BJ (cell line): ENCODE data around the gene FSTL4. TPM values are rescaled to one million over a fixed set of nuclear protein-coding genes. Genes with fewer than 3 reads are reported as not detected.
"Not testable (repeated sequence)": the region's sequence is repeated elsewhere in the genome, so short reads cannot be mapped to it uniquely, and the experiment has no call there.

Experiments
- CTCF ChIA-PET: fragments of 350-600 bp; formaldehyde crosslinking; extraction: SDS; loops from one replicate; lab custom pipeline; 2021; ENCODE audit warnings: antibody characterized with exemption, inconsistent platforms; lab: Yijun Ruan, JAX
- POLR2A ChIA-PET: fragments of 300-600 bp; sonication (Branson Sonifier 250); formaldehyde crosslinking; extraction: SDS; loops from one replicate; lab custom pipeline; 2021; ENCODE audit warnings: antibody characterized with exemption; lab: Charles Lee
- DNase-seq: peaks from one replicate; pipeline ENCODE4 v3.0.0-alpha.2; 2011; ENCODE audit warnings: low read depth
- H3K27me3 ChIP-seq: 2 replicates; pipeline ENCODE4 v1.6.0; 2011; ENCODE audit warnings: low read length; ENCODE audit not compliant: control insufficient read depth, insufficient read depth
- H3K36me3 ChIP-seq: 2 replicates; pipeline ENCODE4 v1.5.1; 2011; ENCODE audit warnings: low read length; ENCODE audit not compliant: control insufficient read depth, insufficient read depth
- H3K4me3 ChIP-seq: 2 replicates; pipeline ENCODE4 v1.5.1; 2011; ENCODE audit warnings: low read depth, mild to moderate bottlenecking, control low read depth, low read length
- polyA plus RNA-seq: library from polyadenylated mRNA; depleted of rRNA; stranded (reverse); fragments of >200 nt; gene quantifications from 2 replicates; pipeline ENCODE4 v1.2.3, GENCODE V29; 2011
- TF ChIP-seq, protein P1 (sequence below): IDR thresholded peaks from 2 replicates; pipeline ENCODE4 v1.5.1; 2011; ENCODE audit warnings: low read depth, mild to moderate bottlenecking, control low read depth, inconsistent platforms, low read length, moderate library complexity; ENCODE audit not compliant: insufficient read depth

FSTL4 gene
- polyA plus RNA-seq, 1 experiment, result not detected

DNA sequence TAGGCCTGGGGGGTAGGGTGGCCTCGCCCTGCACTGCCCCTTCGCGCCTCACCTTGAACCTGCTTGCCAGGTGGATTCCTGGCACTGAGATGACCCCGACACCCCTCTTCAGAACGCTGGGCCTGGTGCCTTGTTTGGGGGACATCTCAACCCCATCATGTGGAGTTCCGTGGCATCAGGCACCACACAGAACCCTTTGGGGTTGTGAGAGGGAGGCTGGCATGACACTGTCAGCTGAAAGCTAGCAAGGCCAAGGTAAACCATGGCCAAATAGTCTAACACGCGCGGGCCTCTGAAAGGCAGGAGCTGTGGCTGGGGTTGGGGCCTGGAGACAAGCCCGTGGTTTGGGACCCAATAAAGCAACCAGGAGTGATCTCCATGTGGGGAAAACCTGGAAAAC lies 163.2 kb downstream of the FSTL4 start:
- ChIA-PET CTCF (no interaction called here), POLR2A (no interaction called here)
- no peaks in the 10 kb centered on the region; the same call in 1 of the 2 replicates for H3K27me3 ChIP-seq
- no peak overlapping the region for H3K4me3 ChIP-seq
- no peak for DNase-seq
- H3K36me3 ChIP-seq, result no peaks in the 10 kb centered on the region
- TF ChIP-seq, protein P1, sequence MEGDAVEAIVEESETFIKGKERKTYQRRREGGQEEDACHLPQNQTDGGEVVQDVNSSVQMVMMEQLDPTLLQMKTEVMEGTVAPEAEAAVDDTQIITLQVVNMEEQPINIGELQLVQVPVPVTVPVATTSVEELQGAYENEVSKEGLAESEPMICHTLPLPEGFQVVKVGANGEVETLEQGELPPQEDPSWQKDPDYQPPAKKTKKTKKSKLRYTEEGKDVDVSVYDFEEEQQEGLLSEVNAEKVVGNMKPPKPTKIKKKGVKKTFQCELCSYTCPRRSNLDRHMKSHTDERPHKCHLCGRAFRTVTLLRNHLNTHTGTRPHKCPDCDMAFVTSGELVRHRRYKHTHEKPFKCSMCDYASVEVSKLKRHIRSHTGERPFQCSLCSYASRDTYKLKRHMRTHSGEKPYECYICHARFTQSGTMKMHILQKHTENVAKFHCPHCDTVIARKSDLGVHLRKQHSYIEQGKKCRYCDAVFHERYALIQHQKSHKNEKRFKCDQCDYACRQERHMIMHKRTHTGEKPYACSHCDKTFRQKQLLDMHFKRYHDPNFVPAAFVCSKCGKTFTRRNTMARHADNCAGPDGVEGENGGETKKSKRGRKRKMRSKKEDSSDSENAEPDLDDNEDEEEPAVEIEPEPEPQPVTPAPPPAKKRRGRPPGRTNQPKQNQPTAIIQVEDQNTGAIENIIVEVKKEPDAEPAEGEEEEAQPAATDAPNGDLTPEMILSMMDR, result no peak

DNA sequence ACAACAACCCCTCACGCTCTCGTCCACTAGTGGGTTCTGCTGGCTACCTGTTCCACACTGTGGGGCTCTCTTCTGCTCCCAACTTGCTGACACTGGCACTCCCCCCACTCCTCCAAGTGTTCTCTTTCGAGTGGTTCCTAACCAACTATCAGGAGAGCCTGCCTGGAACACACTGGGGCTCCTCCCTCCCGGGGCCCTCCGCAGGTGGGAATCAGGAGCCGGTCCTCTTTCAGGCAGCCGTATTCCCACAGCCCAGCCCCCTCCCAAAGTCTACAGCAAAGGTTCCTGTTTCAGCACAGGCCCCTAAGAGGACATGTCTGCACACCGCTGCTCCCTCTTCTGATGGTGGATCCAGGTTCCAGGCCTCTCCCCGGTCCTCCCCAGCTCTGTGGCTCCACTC lies 165.9 kb downstream of the FSTL4 start:
- TF ChIP-seq, protein P1, result no peak
- H3K4me3 ChIP-seq, result no peak overlapping the region
- no peak for DNase-seq
- H3K27me3 ChIP-seq, result no peaks in the 10 kb centered on the region; the same call in 1 of the 2 replicates
- ChIA-PET CTCF (no interaction called here), POLR2A (no interaction called here)
- no peaks in the 10 kb centered on the region for H3K36me3 ChIP-seq

DNA sequence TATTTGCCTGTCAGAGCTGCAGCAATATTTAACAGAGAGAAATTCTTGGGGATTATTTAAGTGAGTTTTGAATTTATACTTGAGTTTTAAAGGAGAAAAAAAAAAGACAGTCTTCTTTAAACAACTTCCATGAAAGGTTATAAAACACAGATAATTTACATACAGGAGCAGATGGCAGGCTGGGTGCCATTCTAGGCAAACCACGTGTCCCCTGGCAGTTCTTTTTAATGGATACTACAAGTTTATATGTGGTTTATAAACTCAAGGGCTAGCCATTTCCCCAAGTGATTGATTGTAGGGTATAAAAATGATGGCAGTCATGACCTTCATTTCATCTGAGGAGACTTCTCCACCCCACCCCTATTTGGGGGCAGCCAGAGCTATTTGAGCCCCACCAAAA lies 166.6 kb downstream of the FSTL4 start:
- Histone ChIP-seq H3K4me3 (no peak overlapping the region), H3K27me3 (no peaks in the 10 kb centered on the region; the same call in 1 of the 2 replicates), H3K36me3 (no peaks in the 10 kb centered on the region)
- POLR2A ChIA-PET, result no interaction called here
- no peak for DNase-seq
- CTCF ChIA-PET, result no interaction called here
- TF ChIP-seq, protein P1, result no peak

DNA sequence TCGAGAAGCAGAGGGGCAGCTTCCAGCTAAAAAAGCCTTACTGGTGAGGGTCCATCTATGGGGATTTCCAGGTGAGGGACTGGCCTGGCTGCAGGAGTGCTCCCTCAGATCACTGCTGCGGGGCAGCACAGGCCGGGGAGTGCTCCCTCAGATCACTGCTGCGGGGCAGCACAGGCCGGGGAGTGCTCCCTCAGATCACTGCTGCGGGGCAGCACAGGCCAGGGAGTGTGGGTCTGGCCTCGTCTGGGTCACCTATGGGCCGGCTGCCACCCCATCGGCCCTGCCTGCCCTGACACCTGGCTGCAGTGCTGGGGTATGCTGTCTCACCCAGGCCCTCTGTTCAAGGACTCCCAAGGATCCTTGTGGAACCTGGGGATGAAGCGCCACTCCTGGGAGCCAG lies 167.1 kb downstream of the FSTL4 start:
- H3K27me3 ChIP-seq, POLR2A ChIA-PET, H3K4me3 ChIP-seq, H3K36me3 ChIP-seq, CTCF ChIA-PET, DNase-seq: not testable (repeated sequence)

DNA sequence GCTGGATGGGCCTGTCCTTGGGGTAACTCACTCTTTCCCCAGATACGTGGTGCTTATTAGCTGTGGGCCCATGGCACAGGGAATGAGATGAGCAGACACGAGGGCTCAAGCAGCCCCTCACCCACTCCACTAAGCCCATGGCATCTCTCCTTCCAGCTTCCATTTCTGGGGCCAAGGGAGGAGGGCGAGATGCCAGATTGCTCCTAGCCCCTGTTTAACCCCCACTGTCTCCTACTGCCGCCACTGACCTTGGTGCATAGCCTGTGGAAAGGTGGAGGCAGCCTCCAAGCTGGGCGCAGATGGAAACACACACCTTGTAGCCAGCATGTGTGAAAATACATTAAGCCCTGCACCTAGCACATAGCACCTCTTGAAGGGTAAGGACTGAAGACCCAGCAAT lies 167.6 kb downstream of the FSTL4 start:
- CTCF ChIA-PET, result interaction anchor here (1.1 kb wide), 1 partner anchor 24 kb away, joined by 3 read pairs; no protein-coding TSS in a partner anchor
- DNase-seq, result no peak
- TF ChIP-seq, protein P1, result no peak

DNA sequence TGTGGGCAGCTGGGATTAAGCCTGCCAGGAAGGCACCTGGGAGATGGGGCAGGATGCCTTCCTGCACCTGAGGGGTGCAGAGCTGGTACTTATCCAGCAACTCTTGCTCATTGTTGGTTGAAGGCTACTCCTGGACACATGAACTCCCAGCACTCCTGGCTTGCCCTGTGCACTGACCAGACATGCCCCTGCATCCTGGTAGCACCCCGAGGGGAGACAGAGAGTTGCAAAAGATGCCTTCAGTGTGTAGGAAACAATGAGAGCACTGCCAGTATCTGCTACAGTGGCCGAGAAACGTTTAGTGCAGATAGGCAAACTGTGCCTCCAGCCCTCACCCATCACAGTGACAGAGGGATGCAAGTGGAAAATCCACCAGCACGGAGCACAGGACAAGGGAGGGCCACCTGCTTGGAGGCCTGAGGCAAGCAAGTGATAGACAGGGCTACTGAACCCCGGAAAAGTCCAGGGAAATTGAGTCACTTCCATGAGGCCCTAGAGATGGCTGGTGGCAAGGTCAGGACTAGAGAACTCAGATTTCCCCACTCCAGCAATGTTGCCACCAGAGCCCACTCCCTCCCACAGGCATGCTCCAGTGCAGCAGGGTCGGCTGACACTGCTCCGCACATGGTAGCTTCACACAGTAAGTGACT lies 171.1 kb downstream of the FSTL4 start:
- Histone ChIP-seq H3K27me3 (no peaks in the 10 kb centered on the region), H3K36me3 (no peaks in the 10 kb centered on the region), H3K4me3 (no peak overlapping the region)
- DNase-seq, result no peak
- CTCF ChIA-PET, result interaction anchor here (1.6 kb wide), 1 partner anchor 18 kb away, joined by 3 read pairs; no protein-coding TSS in a partner anchor
- TF ChIP-seq, protein P1, result no peak
- POLR2A ChIA-PET, result no interaction called here

More for the DNA sequence above, 167.6 kb downstream of the FSTL4 start:
- Histone ChIP-seq H3K36me3 (no peaks in the 10 kb centered on the region), H3K4me3 (no peak overlapping the region), H3K27me3 (no peaks in the 10 kb centered on the region; the same call in 1 of the 2 replicates)
- POLR2A ChIA-PET, result no interaction called here
